NOMO-1 treated with DMSO at 0.1 percent for 48 hours (cell line): Measurements from ENCODE around the gene NCKAP5.
A peak's percentile ranks its signal among the peaks of the same experiment; 100 is the strongest.

Source experiments
- DNase-seq: peaks from one replicate; lab custom pipeline; 2025; ENCODE audit not compliant: unreplicated experiment; lab: John Stamatoyannopoulos, UW

NCKAP5 gene

GRCh38 chr2:132664096-132664495, 904.2 kb downstream of the NCKAP5 start:
- no peak for DNase-seq

- no peak for DNase-seq
These were observed 905.5 kb downstream of the NCKAP5 start for GRCh38 chr2:132662732-132663131.

- no peak for DNase-seq
These were observed 908.9 kb downstream of the NCKAP5 start for GRCh38 chr2:132659331-132659730.

- no peak for DNase-seq
These were observed 911.8 kb downstream of the NCKAP5 start for GRCh38 chr2:132656266-132656975.

DNA sequence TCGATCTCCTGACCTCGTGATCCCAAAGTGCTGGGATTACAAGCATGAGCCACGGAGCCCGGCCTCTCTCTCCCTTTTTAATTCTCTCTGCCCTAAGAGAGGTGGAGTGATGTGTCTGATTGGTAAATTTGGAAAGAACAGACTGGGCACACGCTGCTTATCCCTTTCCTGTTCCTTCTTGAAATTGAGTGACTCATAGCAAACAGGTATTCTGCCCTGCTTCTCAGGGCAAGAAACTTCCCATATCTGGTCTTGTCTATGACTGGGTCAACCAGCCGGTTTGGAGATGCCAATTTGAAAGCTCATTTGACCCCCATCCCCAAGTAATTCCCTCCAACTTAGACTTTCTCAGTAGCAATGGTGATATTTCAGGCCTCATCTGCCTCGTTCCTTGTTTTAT, 913.3 kb downstream of the NCKAP5 start:
- no peak for DNase-seq

- DNase-seq: no peak
These were observed 913.9 kb downstream of the NCKAP5 start for GRCh38 chr2:132654335-132654734.

- DNase-seq: no peak
These were observed 915.8 kb downstream of the NCKAP5 start for GRCh38 chr2:132652474-132652873.

GRCh38 chr2:132651115-132652045, 916.9 kb downstream of the NCKAP5 start:
- DNase-seq: no peak

DNA sequence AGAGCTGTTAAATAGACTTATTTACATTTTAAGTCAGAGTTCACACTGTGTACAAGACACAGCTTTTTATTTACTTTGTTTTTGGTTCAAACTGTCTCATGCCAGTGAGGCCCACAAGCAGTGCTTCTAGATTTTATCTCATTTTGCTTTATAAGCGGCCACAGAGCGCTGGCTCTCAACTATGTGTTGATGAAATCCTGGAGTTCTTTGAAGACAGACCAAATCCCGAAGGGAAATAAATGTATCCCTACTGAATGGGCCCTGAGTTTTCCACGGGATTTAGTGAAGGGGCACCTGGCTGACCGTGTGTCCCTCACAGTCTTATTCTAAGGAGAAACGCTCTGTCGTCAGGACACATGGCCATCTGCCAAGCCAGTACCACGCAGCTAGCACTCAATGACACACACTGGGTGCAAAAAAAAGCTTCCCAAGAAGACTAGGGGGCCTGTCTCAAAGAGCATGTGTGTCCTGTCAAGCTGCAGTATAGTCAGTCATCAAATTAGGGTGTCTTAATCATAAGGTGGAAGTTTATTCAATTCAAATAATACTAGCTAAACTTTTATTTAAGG, 921.6 kb downstream of the NCKAP5 start:
- DNase-seq: no peak

DNA sequence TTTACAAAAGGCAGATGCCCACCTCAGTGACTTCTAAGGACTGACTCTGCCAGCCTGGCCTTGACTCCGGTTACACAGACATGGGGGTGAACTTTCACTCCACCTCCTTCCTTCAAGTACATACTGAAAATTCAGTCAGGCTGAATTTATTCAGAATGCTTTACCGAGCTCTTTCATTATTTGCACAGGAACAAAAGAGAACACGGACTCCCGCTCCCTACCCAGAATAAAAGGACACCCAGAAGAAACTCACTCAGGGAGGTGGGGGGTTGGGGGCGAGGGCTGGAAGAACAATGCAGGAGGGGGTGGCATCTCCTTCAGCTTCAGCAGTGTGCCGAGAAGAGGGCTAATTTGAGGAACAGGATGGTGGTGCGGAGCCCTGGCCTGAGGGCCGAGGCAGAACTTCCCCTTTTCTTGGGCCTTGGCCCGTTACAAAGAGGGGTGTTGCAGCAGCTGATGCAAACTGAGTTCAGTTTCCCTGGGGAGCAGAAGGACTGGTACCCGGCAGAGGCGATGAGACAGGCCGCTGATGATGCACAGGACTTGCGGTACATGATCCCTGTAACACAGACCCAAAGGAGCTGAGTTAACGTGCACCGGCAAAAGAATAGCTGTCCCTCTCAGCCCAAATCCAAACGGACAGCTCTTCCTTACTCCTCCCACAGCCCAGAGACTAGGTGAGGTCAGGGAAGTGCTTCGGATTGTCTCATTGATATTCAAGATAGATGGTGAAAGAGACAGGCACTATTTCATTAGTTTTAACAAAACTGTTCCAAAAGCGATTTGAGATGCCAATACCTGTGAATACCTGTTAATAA, 922.3 kb downstream of the NCKAP5 start:
- DNase-seq: peak; percentile 21

DNA sequence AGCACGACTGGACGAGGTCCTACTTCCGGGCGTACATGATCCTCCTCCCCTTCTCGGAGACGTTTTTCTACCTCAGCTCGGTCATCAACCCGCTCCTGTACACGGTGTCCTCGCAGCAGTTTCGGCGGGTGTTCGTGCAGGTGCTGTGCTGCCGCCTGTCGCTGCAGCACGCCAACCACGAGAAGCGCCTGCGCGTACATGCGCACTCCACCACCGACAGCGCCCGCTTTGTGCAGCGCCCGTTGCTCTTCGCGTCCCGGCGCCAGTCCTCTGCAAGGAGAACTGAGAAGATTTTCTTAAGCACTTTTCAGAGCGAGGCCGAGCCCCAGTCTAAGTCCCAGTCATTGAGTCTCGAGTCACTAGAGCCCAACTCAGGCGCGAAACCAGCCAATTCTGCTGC, 923.1 kb downstream of the NCKAP5 start:
- DNase-seq: no peak

GRCh38 chr2:132642415-132642814, 925.8 kb downstream of the NCKAP5 start:
- DNase-seq: no peak

DNA sequence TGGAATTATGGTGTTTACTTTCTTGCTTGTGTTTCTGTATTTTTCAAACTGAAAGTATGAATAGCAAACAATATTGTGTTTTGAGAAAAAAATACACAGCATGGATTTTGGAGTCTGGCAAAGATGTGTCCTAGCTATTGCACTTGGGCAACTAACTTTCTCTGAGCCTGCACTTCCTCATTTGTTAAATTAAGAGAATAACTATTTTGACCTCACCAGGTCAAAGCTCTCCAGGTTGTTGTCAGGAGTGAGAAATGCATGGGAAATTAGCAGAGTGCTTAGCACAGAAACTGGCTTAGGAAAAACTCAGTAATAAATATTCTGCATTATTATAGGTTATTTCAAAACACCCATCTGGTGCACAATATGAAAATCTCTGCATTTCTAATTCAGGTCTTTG, 926.4 kb downstream of the NCKAP5 start:
- DNase-seq: no peak

DNA sequence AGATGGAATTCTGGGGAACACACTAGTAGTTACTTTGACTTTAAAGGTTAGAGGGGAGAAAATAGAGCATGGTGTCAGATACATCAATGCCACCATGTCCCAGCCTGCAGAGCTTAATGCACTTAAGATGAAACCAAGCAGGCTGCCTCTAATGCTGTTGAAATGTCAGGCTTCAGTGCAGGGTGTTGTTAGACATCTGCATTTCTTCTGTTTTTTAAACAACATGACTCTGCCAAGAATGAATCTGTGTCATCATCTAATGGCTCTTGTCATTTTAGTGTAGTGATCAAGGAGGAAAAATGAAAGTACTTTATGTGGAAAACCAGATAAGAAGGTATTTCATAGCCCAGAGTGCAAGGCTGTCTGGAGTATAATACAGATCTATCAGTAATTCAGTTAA, 928.1 kb downstream of the NCKAP5 start:
- DNase-seq: no peak

- DNase-seq: no peak
These were observed 929.8 kb downstream of the NCKAP5 start for GRCh38 chr2:132638313-132639040.

- DNase-seq: no peak
These were observed 931.9 kb downstream of the NCKAP5 start for GRCh38 chr2:132636346-132636745.

DNA sequence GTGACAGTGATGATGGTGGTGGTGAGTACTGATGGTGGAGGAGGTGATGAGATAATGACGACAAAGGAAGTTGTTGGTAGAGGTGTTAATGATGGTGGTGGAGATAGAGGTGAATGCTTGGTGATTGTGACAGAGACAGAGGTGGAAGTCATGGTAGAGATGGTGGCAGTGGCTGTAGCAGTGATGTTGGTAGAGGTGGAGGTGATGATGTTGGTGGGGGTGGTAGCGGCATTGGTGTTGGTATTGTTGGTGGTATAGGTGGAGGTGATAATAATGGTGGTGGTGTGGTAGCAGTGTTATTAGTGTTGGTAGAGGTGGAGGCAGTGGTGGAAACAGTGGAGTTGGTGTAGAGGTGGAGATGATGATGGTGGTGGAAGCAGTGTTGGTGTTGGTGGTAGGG, 934.6 kb downstream of the NCKAP5 start:
- no peak for DNase-seq

DNA sequence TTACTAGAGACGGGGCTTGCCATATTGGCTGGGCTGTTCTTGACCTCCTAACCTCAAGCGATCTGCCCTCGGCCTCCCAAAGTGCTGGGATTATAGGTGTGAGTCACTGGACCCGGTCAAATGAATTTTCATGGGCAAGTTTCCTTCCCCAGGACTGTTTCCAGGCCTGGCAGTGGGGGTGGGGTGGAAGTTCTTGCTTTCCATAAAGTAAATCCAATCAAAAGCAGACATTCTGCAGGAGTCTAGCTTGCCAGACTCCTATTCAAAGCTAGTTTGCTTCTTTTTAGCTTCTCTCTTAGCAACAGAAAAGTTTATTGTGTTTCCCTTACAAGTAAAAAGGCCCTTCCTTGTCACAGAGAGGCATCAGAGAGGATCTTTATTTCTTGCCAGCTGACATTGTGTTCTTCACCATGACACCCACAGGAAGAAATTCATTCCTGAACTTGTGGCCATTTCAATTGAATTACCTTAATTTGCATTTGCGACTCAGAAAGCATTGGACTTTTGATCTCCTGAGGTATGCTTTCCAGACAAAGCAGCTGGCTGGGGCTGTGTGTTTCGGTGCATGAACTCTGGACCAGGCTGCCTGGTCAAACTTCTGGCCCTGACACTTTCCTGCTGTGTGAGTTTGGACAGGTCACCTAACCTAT, 936.1 kb downstream of the NCKAP5 start:
- DNase-seq: no peak

GRCh38 chr2:132627536-132627935, 940.7 kb downstream of the NCKAP5 start:
- DNase-seq: no peak
